Astrocyte (in vitro differentiated cells and primary cell): ENCODE measurements around the gene ATP10B. TPM values are rescaled to one million over a fixed set of nuclear protein-coding genes. Genes with fewer than 3 reads are reported as not detected.

ENCODE experiments used
- DNase-seq: peaks from one replicate; pipeline ENCODE4 v3.0.0-alpha.2; 2010; ENCODE audit warnings: low read depth
- FAIRE-seq: peaks from 2 replicates; lab custom pipeline; 2011; peaks lifted over from hg19 to GRCh38; lab: Jason Lieb, UNC
- H2AFZ ChIP-seq: 2 replicates; pipeline ENCODE4 v1.6.0; 2012; ENCODE audit warnings: low read depth, low read length, inconsistent platforms
- H3K27ac ChIP-seq: 2 replicates; pipeline ENCODE4 v1.5.1; 2011; ENCODE audit warnings: low read depth, low read length, inconsistent platforms
- H3K27me3 ChIP-seq: 2 replicates; pipeline ENCODE4 v1.6.0; 2011; ENCODE audit warnings: low read length, inconsistent platforms; ENCODE audit not compliant: insufficient read depth
- H3K36me3 ChIP-seq: 2 replicates; pipeline ENCODE4 v1.5.1; 2011; ENCODE audit warnings: low read length, inconsistent platforms; ENCODE audit not compliant: insufficient read depth
- H3K4me1 ChIP-seq: 2 replicates; pipeline ENCODE4 v1.5.1; 2011; ENCODE audit warnings: low read length, inconsistent platforms; ENCODE audit not compliant: insufficient read depth
- H3K4me2 ChIP-seq: 2 replicates; pipeline ENCODE4 v1.6.0; 2012; ENCODE audit warnings: low read length, inconsistent platforms
- H3K4me3 ChIP-seq: 2 replicates; pipeline ENCODE4 v1.5.1; 2011; ENCODE audit warnings: low read depth, mild to moderate bottlenecking, low read length, inconsistent platforms; ENCODE audit not compliant: insufficient read depth
- H3K79me2 ChIP-seq: 2 replicates; pipeline ENCODE4 v1.6.0; 2012; ENCODE audit warnings: mild to moderate bottlenecking, low read length, inconsistent platforms; ENCODE audit not compliant: insufficient read depth
- H3K9ac ChIP-seq: 2 replicates; pipeline ENCODE4 v1.6.0; 2012; ENCODE audit warnings: mild to moderate bottlenecking, low read length, inconsistent platforms
- H3K9me3 ChIP-seq: 2 replicates; pipeline ENCODE4 v1.5.1; 2012; ENCODE audit warnings: low read depth, mild to moderate bottlenecking, low read length, inconsistent platforms; ENCODE audit not compliant: insufficient read depth
- H4K20me1 ChIP-seq: 2 replicates; pipeline ENCODE4 v1.6.0; 2012; ENCODE audit warnings: low read length, inconsistent platforms; ENCODE audit not compliant: insufficient read depth
- H3K27ac Mint-ChIP-seq: one replicate; pipeline ENCODE4 v1.8.0; 2021; ENCODE audit warnings: mild to moderate bottlenecking, mixed read lengths; ENCODE audit not compliant: unreplicated experiment
- H3K27me3 Mint-ChIP-seq: one replicate; pipeline ENCODE4 v1.8.0; 2021; ENCODE audit warnings: low read depth, mixed read lengths; ENCODE audit not compliant: unreplicated experiment
- H3K36me3 Mint-ChIP-seq: one replicate; pipeline ENCODE4 v1.8.0; 2021; ENCODE audit warnings: low read depth, mixed read lengths; ENCODE audit not compliant: unreplicated experiment
- H3K4me1 Mint-ChIP-seq: one replicate; pipeline ENCODE4 v1.8.0; 2021; ENCODE audit warnings: low read depth, mixed read lengths; ENCODE audit not compliant: unreplicated experiment
- H3K4me3 Mint-ChIP-seq: one replicate; pipeline ENCODE4 v1.8.0; 2021; ENCODE audit warnings: mild to moderate bottlenecking, moderate library complexity, mixed read lengths; ENCODE audit not compliant: unreplicated experiment
- H3K9me3 Mint-ChIP-seq: one replicate; pipeline ENCODE4 v1.8.0; 2021; ENCODE audit warnings: mild to moderate bottlenecking, mixed read lengths; ENCODE audit not compliant: unreplicated experiment
- CTCF ChIP-seq: IDR thresholded peaks from 2 replicates; pipeline ENCODE4 v1.5.1; 2011; ENCODE audit warnings: low read depth, mild to moderate bottlenecking, inconsistent platforms, low read length, moderate library complexity; ENCODE audit not compliant: insufficient read depth
- EZH2 ChIP-seq: IDR thresholded peaks from 2 replicates; pipeline ENCODE4 v1.6.1; 2012; ENCODE audit warnings: mild to moderate bottlenecking, low read length, inconsistent platforms; ENCODE audit not compliant: insufficient read depth
- total RNA-seq: library from RNA; stranded (reverse); gene quantifications from 2 replicates; pipeline ENCODE4 v1.2.1, GENCODE V29; 2021

Gene ATP10B
- total RNA-seq, 1 donor from 2014 or later = not detected

GRCh38 chr5:160573318-160573717 is 278.7 kb downstream of the ATP10B start:
- no peaks in the 10 kb centered on the region for H3K36me3 Mint-ChIP-seq
- no peak overlapping the region for H3K4me2 ChIP-seq
- no peaks in the 10 kb centered on the region for H3K9me3 Mint-ChIP-seq
- no peak overlapping the region for H3K4me3 ChIP-seq
- H3K9ac ChIP-seq = no peak overlapping the region
- H3K4me1 Mint-ChIP-seq = no peaks in the 10 kb centered on the region
- TF ChIP-seq CTCF (no peak), EZH2 (no peak)
- H3K27me3 Mint-ChIP-seq = peaks cover 9% of the 10 kb centered on the region
- H3K79me2 ChIP-seq = no peaks in the 10 kb centered on the region
- no peak overlapping the region for H3K27ac Mint-ChIP-seq
- no peak overlapping the region for H3K4me3 Mint-ChIP-seq
- H3K36me3 ChIP-seq = no peaks in the 10 kb centered on the region
- no peak overlapping the region for H3K27ac ChIP-seq
- no peaks in the 10 kb centered on the region for H3K9me3 ChIP-seq
- DNase-seq (no peak), FAIRE-seq (no peak)
- no peak overlapping the region for H2AFZ ChIP-seq
- H3K4me1 ChIP-seq = no peaks in the 10 kb centered on the region
- H4K20me1 ChIP-seq = no peaks in the 10 kb centered on the region
- H3K27me3 ChIP-seq = no peaks in the 10 kb centered on the region

GRCh38 chr5:160567031-160567705 is 284.8 kb downstream of the ATP10B start:
- no peak overlapping the region for H3K4me2 ChIP-seq
- Mint-ChIP-seq H3K36me3 (no peaks in the 10 kb centered on the region), H3K4me1 (no peaks in the 10 kb centered on the region), H3K27me3 (peaks cover 12% of the 10 kb centered on the region), H3K9me3 (peaks cover 2% of the 10 kb centered on the region), H3K4me3 (no peak overlapping the region), H3K27ac (no peak overlapping the region)
- TF ChIP-seq CTCF (no peak), EZH2 (no peak)
- no peaks in the 10 kb centered on the region for H3K27me3 ChIP-seq
- H3K79me2 ChIP-seq = no peaks in the 10 kb centered on the region
- no peak overlapping the region for H3K27ac ChIP-seq
- no peaks in the 10 kb centered on the region for H3K36me3 ChIP-seq
- H3K4me1 ChIP-seq = no peaks in the 10 kb centered on the region
- no peak overlapping the region for H3K9ac ChIP-seq
- no peaks in the 10 kb centered on the region for H4K20me1 ChIP-seq
- no peaks in the 10 kb centered on the region for H3K9me3 ChIP-seq
- no peak overlapping the region for H3K4me3 ChIP-seq
- FAIRE-seq (no peak), DNase-seq (no peak)
- no peak overlapping the region for H2AFZ ChIP-seq

- TF ChIP-seq EZH2 = no peak
- TF ChIP-seq CTCF = no peak
- H3K27me3 ChIP-seq = no peaks in the 10 kb centered on the region
- Mint-ChIP-seq H3K36me3 (no peaks in the 10 kb centered on the region), H3K27ac (no peak overlapping the region), H3K9me3 (peaks cover 4% of the 10 kb centered on the region), H3K4me3 (no peak overlapping the region), H3K4me1 (no peaks in the 10 kb centered on the region), H3K27me3 (peaks cover 15% of the 10 kb centered on the region)
- H4K20me1 ChIP-seq = no peaks in the 10 kb centered on the region
- H3K9me3 ChIP-seq = no peaks in the 10 kb centered on the region
- no peak overlapping the region for H3K4me2 ChIP-seq
- no peaks in the 10 kb centered on the region for H3K36me3 ChIP-seq
- H3K4me1 ChIP-seq = no peaks in the 10 kb centered on the region
- H3K27ac ChIP-seq = no peak overlapping the region
- H2AFZ ChIP-seq = no peak overlapping the region
- no peak for FAIRE-seq
- no peaks in the 10 kb centered on the region for H3K79me2 ChIP-seq
- no peak overlapping the region for H3K4me3 ChIP-seq
- no peak overlapping the region for H3K9ac ChIP-seq
- DNase-seq = no peak
Observed at GRCh38 chr5:160565376-160565775, 286.6 kb downstream of the ATP10B start.
